NOMO-1 treated with DMSO at 0.1 percent for 48 hours (cell line): ENCODE measurements around the gene SH2D3A.
A peak's percentile ranks its signal among the peaks of the same experiment; 100 is the strongest.
"Not testable (repeated sequence)": the region's sequence is repeated elsewhere in the genome, so short reads cannot be mapped to it uniquely, and the experiment has no call there.

Experiments
- DNase-seq: peaks from one replicate; lab custom pipeline; 2025; ENCODE audit not compliant: unreplicated experiment; lab: John Stamatoyannopoulos, UW

The SH2D3A gene

DNA sequence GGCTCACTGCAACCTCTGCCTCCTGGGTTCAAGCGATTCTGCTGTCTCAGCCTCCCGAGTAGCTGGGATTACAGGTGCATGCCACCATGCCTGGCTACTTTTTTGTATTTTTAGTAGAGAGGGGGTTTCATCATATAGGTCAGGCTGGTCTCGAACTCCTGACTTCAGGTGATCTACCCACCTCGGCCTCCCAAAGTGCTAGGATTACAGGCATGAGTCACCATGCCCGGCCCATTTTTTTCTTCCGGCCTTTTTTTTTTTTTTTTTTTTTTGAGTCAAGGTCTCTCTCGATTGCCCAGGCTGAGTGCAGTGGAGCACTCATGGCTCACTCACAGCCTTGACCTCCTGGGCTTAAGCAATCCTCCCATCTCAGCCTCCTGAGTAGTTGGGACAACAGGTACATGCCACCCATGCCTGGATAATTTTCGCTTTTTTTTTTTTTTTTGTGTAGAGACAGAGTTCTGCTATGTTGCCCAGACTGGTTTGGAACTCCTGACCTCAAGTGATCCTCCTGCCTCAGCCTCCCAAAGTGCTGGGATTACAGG is 4.9 kb downstream of the SH2D3A start:
- not testable (repeated sequence) for DNase-seq

DNA sequence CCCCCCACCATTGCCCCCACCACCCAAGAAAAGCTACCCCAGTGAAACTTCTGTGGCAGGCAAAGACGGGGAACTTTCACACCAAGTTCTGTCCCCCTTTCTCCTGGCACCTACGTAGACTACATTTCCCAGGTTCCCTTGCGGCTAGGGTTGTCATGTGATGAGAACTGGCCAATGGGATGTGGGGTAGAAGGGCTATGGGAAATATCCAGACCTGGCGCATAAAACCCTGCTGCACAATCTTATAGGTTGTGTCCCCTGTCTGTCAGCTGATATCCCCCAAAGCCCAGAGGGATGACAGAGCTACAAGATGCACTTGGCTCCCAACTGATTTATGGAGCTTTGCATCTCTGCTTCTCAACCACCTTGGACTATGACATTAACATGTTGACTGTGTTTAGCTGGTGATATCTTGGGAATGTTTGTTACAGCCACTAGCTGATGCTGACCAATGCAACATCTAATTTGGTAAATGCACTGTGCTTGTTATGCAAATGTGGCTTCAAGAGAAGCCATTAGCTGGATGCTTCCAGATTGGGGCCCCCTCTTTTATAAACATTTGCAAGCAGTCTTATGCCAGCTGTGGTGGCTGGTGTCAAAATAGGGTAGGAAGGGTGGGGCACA is 6.1 kb downstream of the SH2D3A start:
- DNase-seq, result no peak

DNA sequence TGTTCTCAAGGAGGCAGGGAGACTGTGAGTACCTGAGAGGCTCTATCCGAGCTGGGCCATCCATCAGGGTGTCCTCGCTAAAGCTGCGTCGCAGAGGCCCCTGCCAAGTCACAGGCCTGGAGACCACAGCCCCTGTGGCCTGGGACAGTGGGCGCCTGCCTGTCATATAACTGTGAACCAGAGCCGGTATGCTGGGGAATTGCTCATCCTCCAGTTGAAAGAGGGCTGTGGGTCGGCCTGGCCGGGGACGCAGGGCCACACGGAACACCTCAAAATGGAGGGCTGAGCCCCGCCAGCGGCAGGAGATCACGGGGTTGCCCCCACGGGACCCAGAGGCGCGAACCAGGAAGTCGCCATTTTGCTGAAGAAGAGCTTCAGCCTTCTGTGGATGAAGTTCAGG is 6.6 kb downstream of the SH2D3A start:
- DNase-seq, result no peak

DNA sequence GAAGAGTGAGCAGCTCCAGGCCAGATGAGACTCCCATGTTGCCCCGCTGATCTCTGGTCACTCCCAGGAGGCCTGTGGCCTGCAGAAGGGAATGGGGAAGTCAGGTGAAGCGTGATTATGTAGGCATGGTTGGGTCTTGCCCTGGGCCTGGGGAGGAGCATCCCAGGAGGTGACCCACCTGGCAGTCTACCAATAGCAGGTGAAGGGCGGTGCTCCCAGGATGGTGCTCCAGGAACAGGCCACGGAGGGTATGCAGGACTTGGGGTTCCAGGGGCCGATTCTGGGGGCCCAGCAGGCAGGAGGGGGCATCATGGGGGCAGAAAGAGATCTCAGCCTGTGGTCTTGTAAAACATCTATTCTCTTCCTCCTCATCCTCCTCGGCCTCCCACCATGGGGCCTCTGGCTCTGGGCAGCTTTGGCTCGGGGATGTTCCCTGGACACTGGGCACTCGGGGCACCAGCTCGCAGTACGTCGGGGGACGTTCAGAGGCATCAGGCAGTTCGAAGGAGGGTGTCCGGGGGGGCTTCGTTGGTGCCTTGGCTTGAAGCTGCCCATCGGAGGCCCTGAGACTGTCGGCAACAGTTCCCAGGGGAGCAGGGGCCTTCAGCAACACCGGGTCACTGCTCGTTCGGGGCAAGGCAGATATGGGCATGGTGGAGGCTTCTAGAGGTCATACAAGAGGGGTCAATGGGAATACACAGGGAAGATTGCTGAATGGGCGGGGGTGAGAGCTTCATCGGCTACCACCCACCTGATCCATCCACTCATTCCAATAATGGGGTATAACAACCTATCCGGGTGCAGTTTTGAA is 12.4 kb downstream of the SH2D3A start:
- no peak for DNase-seq

DNA sequence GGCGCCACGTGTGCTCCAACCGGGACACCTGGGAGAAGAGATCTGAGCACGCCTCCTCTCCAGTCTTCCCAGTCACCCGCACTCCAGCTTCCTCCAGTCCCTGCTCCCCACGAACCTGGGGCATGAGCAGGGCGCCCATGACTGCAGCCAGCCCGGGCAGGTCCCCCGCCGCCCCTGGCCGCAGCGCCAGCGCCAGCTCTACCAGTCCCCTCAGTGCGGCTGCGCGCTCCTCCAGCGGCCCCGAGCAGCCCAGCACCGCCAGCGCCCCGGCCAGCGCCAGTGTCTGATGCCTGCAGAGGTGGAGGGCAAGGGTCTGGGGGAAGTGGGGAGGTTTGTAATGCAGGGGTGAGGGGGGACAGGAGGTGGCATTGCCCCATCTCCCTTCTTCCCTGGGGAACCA is 13.1 kb downstream of the SH2D3A start:
- no peak for DNase-seq

DNA sequence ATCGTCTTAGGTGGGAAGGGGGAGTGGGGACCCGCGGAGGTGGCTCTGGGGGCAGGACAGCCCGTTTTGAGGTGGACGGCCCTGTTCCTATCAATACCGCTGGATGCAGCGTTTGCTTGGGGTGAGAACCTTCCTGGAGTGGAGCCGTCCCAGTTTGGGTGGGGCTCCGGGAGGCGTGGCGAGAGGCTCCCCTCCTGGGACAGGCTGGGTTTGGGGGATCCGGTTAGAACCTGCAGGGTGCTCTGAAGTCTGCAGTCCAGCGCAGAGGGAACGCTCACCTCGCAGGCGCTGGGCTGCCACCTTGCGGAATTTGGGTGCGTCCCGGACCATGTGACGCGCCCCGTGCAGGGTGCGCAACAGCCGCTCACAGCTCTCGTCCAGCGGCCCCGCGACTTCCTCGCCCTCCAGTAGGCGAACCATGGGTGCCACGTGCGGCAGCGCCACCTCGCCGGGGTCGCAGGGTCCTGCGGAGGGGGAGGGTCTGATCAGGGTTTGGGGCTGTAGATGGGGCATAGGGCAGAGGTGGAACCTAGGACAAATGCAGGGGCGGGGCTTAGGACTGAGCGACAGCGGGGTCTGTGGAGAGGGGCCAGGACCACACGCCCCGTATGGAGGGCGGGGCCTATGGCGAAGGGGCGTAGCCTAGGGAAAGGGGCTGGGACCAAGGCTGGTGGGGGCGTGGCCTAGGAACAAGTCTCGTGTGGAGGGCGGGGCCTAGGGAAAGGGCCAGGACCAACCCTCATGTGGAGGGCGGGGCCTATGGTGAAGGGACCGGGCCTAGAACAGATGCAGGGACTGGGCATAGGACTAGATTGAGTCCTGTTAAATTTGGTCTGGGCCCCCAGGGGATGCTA is 13.8 kb downstream of the SH2D3A start:
- DNase-seq, result peak; percentile 82

DNA sequence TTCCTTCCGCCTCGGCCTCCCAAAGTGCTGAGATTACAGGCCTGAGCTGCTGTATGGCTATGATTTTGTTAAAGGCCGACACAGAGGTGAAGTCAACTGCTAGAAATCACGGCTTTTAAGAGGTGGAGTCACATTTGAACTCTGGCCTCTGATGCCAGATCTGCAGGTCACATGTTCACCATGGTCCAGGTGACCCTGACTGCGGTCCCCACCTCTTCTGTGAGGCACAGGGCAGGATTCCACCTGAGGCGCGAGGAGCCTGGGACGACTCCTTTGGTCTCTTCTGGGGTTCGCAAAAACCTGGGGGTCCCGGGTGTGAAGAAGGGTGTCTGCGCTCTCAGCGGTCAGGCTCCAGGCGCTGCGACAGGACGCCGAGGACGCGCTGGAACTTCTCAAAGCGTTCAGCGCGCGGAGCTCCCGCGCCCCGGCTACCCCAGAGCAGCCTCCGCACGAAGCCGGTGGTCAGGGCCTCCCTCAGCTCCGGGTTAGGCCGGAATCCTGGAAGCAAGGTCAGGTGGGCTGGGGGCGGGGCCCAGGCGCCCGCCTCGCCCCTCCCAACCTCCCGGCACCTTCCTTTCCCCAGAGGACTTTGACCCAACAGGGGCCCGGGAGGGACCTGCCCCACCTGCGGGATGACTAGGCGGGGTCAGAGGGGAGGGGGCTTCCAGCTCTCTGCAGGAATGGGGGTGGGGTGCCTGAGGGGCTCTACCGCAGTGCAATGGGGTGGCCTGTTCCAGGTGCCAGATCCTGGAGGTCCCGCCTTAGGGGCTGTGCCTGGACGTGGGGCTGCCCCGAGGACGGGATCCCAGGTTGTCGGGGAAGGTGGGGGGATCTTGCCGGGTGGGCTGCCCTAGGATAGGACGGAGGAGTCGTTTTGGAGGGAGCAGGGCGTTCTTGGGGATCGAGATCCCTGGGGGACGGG is 14.7 kb downstream of the SH2D3A start:
- no peak for DNase-seq

DNA sequence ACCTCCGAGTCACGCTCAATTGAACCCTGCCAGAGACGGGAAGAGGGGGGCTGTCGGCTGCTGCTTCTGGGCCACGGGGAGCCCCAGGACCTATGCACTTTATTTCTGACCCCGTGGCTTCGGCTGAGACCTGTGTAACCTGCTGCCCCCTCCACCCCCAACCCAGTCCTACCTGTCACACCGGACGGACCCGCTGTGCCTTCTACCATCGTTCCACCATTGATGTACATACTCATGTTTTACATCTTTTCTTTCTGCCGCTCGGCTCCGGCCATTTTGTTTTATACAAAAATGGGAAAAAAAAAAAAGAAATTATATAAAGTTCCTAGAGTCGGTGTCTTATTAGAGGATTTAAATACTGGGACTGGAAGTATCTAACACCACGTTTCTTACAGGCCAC is 16.0 kb downstream of the SH2D3A start:
- DNase-seq, result no peak

DNA sequence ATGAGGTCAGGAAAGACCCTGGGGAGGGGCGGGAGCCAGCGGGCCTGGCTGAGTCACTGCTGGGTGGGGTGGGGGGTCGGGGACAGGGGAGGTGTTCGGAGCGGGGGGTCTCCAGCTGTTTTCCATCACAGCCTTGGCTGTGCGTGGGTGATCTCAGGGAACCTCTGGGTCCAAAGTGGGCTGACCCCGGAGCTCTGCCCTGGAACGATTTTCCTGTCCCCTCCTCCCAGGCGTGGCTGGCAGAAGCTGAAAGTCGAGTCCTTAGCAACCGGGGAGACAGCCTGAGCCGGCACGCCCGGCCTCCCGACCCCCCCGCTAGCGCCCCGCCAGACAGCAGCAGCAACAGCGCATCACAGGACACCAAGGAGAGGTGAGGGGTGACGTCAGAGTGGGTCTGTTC is 17.2 kb downstream of the SH2D3A start:
- DNase-seq, result no peak

DNA sequence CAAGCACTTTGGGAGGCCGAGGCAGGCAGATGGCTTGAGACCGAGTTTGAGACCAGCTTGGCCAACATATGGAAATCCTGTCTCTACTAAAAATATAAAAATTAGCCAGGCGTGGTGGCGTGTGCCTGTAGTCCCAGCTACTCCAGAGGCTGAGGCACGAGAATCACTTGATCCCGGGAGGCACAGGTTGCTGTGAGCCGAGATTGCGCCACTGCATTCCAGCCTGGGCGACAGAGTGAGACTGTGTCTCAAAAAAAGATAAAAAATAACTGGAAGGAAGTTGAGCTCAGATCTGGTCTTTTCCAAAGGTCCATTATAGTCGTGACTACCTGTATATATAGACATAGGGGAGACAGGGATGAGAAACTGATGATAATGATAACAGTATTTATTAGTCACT is 18.7 kb downstream of the SH2D3A start:
- not testable (repeated sequence) for DNase-seq

DNA sequence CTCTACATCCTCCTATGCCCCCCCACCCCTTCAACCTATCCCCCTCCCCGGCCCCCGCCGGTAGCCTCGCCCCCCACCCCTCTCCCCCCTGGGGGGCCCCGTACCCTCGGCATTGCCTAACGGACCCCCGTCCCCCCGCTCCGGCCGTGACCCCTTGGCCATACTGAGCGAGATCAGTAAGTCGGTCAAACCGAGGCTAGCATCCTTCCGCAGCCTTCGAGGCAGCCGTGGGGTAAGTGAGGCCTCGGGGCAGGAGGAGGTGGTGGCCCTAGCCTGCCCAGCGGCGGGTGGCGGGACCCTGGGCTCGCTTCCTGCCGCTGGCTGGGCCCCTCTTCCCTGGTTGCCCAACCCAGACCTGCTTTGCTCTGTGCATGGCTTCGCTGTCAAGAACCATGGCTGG is 21.3 kb downstream of the SH2D3A start:
- DNase-seq, result no peak

DNA sequence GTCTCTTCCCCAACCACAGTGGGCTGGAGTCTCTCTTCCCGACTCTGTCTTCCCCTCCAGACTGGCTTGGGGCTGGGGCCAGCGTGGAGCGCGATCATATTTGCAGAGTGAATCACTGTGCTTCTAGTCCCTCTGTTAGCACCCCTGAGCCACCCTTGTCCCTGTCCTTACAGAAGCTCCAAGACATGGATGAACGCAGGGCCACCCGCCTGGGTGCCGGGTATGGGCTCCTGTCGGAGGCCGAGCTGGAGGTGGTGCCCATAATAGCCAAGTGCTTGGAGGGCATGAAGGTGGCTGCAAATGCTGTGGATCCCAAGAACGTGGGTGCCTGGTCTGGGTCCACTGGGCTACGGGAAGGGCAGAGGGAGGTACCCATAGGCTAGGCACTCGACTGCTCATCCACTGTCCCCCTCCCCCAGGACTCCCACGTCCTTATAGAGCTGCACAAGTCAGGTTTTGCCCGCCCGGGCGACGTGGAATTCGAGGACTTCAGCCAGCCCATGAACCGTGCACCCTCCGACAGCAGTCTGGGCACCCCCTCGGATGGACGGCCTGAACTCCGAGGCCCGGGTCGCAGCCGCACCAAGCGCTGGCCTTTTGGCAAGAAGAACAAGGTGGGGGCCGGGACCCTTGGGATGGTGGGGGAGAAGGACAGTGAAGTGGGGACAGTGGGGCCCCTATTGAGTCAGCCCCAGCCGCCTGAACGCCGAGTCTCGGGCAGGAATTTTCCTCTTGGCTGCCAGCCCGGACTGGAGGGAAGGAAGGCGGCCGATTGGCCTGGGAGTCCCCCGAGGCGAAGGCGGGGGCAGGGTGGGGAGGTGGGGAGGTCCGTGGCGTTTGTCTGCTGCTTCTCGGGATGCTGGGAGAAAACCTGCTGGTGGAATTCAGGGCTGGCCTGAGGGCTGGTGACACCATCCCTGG is 22.6 kb downstream of the SH2D3A start:
- no peak for DNase-seq

DNA sequence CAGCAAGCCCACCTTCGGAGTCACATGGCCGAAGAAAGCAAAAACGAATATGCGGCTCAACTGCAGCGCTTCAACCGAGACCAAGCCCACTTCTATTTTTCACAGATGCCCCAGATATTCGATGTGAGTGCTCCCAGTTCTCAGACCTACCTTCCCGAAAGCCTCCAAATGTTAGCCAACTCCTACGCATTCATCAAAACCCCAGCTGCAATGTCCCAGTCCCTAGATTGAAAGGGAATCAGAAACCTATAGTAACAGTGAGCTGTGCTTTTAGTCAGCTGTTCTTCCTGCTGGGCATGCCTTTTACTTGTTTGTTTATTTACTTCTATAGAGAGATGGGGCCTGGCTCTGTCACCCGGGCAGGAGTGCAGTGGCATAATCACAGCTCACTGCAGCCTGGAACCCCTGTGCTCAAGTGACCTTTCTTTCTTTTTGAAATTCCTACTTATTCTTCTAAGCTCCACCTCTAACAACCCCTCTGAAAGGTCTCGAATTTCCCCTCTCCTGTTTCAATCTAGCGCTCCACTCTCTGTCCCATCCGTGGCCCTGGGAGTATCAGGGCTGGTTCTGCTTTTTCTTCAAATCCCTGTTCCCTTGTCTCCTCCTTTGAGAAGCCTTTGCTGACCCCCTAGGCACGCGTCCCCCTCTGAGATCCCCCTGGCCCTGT is 23.4 kb downstream of the SH2D3A start:
- no peak for DNase-seq

DNA sequence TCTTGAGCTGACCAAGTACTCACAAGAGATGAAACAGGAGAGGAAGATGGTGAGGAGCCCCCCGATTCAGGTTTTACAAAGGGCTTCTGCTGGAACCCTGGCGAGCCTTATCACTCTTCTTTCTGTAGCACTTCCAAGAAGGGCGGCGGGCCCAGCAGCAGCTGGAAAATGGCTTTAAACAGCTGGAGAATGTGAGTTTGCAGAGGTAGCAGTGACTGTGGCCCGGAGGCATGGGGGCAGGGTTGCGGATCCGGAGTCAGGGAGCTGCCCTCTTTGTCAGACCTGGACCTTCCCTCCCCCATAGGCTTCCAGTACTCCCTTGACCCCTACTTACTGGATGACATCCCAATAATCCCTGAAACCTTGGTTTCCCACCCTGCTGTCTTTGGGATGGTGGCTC is 24.2 kb downstream of the SH2D3A start:
- DNase-seq, result no peak

DNA sequence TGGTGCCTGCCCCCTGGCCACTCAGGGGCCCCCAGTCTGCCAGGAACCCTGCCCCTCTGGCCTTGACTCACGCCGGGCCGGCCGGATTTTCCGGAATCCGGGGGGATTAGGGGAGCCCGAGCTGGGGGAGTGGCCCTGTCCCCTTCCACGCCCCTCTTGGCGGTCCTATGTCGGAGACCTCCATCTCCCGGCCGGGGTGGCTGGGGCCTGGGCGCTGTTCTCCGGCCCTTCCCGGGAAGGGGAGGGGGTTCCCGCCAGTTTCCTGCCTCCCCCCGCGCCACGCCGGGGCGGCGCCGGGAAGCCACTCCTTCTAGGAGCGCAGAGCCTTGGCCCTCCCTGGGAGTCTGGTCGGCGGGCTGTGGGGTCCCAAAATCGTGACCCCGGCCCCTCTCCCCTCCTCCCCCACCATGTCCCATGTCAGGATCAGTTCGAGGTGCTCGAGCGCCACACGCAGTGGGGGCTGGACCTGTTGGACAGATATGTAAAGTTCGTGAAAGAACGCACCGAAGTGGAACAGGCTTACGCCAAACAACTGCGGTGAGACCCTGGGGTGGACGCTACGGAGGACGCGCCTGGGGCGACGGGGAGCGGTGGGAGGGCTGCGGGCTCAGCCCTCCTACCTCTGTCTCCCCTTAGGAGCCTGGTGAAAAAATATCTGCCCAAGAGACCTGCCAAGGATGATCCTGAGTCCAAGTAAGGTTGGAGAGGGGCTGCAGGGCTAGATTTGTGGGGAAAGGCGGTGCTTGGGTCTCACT is 26.5 kb downstream of the SH2D3A start:
- no peak for DNase-seq

DNA sequence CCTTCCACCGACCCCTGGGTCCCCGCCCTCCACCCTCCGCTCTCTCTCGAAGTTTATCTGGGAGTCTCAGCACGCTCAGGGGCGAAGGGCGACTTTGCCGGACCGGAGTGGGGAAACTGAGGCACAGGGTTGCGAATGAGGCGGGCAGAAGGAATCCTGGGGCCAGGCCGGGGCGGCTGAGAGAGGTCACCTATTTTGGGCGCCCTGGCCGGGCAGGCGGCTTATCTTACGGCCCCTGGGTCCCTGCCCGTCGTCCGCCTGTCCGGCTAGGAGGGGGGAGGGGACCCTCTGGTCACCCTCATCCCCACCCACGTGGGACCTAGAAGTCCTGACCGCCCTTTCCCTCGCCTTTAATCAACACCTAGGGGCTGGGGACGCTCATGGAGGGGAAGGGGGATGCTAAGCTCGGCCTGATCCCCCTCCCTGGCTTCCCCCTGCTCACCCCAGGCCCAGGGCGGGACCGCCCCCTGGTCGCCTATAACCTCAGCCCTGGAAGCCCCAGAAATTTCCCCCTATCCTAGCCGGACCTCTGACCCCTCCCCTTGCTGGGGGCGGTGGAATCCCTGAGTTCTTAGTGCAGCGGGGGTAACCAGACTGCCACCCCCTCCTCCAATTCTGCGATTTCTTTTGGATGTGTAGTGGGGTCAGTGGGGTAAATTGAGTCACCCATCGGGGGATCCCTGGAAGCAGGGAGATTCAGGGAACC is 27.2 kb downstream of the SH2D3A start:
- DNase-seq, result no peak

DNA sequence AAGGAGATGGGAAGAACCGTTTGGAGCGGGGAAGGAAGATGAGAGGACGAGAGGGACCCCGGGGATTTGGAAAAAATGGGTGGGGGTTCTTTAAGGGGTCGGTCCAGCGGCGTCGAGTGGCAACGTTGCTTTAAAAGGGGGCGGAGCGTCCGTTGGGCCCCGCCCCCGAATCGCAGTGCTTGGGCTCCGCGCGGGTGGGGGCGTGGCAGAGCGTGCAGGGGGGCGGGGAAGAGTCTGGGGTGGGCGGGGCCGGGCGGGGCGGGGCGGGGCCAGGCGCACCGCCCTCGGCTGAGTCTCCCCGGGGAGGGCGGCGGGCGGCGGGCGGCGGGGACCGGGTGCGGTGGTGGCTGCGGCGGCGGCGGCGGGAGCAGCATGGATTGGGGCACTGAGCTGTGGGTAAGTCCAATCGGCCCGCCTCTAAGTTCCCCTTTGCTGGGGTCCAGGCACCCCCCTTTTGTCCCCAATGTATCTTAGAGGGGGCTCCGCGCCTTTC is 27.8 kb downstream of the SH2D3A start, which contains the start of gene TRIP10:
Gene TRIP10 (plus strand): TSS at position 291 of the 493 bp plus-strand sequence. CDS start 82 bp downstream, at position 373.
- DNase-seq, result peak; percentile 70
